ENCODE results near the gene ZNF90.

GRCh38 chr19:20164456-20164855 is 86.7 kb downstream of the ZNF90 start:
- TF ChIP-seq CTCF (IDR thresholded peaks at IDR 0.05) (no peak), POLR2A (IDR thresholded peaks at IDR 0.05) (no peak)

All from vagina (tissue), 2 donors.